GM10248 (cell line): ENCODE results near the gene SGO2.
A peak's percentile ranks its signal among the peaks of the same experiment; 100 is the strongest.

Experiments used
- CTCF ChIA-PET: fragments of 300-600 bp; sonication (Branson Sonifier 250); formaldehyde crosslinking; extraction: SDS; loops from one replicate; lab custom pipeline; 2021; ENCODE audit warnings: antibody characterized with exemption; lab: Yijun Ruan, JAX
- POLR2A ChIA-PET: fragments of 350-650 bp; sonication (Branson Sonifier 250); formaldehyde crosslinking; extraction: SDS; loops from one replicate; lab custom pipeline; 2020; ENCODE audit warnings: antibody characterized with exemption; lab: Yijun Ruan, JAX
- DNase-seq: peaks from one replicate; pipeline ENCODE4 v3.0.0; 2012; ENCODE audit errors: extremely low spot score
- TF ChIP-seq, protein P1 (sequence below): IDR thresholded peaks from 2 replicates; pipeline ENCODE4 v1.5.1; 2012; ENCODE audit warnings: mild to moderate bottlenecking, low read depth; ENCODE audit errors: extremely low read depth, missing control alignments, control extremely low read depth

SGO2 gene

DNA sequence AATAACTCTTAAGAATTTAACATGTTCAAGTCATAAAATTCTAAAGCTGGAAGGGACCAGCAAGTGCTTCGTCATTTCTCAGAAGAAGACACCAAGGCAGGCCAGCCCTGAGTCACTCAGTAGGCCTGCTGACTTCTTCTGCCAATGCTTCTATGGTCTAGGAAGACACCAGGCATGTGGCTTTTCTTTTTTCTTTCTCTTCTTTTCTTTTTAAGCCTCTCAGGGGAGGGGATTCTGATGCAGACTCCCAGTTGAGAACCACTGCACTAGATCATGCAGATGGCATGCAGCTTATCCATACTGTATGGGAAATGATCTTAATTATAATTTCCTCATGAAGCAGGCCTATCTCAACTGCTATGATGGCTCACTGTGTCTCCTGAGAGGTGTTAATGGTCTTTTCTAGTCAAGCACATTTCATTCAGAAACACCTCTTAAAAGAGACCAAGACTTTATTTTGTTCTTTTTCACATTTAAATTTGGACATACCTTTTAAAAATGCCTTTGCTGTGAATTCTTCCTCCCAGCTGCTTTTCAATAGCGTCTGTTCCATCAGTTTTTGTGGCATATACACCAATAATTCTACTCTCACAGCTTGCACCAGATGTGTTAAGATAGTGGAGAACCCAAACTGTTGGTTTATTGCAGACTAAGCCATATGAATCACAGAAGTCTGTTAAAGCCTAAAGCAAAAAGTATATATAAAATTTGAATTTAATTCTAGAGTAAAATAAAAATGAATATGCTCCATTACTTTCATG lies 27.4 kb upstream of the SGO2 start:
- no peak for DNase-seq
- POLR2A ChIA-PET, result no interaction called here
- CTCF ChIA-PET, result interaction anchor here (1.0 to 4.1 kb wide), 4 partner anchors 11 to 37 kb away, joined by 3 to 54 read pairs (median 6); partner anchors contain the start of gene KCTD18
- TF ChIP-seq, protein P1, sequence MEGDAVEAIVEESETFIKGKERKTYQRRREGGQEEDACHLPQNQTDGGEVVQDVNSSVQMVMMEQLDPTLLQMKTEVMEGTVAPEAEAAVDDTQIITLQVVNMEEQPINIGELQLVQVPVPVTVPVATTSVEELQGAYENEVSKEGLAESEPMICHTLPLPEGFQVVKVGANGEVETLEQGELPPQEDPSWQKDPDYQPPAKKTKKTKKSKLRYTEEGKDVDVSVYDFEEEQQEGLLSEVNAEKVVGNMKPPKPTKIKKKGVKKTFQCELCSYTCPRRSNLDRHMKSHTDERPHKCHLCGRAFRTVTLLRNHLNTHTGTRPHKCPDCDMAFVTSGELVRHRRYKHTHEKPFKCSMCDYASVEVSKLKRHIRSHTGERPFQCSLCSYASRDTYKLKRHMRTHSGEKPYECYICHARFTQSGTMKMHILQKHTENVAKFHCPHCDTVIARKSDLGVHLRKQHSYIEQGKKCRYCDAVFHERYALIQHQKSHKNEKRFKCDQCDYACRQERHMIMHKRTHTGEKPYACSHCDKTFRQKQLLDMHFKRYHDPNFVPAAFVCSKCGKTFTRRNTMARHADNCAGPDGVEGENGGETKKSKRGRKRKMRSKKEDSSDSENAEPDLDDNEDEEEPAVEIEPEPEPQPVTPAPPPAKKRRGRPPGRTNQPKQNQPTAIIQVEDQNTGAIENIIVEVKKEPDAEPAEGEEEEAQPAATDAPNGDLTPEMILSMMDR, result no peak

DNA sequence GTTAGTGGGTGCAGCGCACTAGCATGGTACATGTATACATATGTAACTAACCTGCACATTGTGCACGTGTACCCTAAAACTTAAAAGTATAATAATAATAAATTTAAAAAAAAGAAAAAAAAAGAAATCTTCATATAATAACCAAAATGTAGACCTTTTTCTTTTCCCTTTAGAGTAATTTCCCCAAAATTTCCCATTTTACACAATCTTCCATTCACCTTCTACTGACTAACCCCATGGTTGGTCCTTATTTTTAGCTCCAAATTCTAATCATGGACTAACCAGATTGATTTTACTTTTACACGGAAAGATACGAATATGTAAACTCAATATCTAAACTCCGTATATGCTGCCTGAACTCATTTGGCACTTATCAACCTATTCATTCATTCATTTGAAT lies 23.8 kb upstream of the SGO2 start:
- POLR2A ChIA-PET, result no interaction called here
- CTCF ChIA-PET, result interaction anchor here (0.8 to 1.0 kb wide), 2 partner anchors 8 to 12 kb away, joined by 3 to 5 read pairs; no protein-coding TSS in a partner anchor
- DNase-seq, result no peak
- TF ChIP-seq, protein P1, result no peak

DNA sequence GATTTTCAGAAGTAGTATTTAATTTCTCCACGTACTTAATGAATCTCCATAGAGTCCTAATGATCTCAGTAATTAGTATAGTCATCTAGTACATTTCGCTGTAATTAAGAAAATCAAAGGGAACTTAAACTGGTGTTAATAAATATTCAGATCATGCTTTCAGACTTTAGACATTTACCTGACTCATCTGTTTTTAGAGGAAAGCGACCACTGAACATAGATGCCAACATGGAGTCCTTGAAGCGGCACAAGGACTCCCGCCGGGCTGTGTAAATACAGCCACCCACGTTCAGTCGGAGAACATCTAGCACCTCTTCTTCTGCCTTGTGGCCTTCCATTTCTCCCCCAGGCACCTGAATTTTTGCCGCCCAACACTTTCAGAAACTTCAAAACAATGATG lies 19.3 kb upstream of the SGO2 start:
- ChIA-PET CTCF (interaction anchor here (3.2 kb wide), 1 partner anchor 24 kb away, joined by 18 read pairs; no protein-coding TSS in a partner anchor), POLR2A (no interaction called here)
- no peak for DNase-seq
- TF ChIP-seq, protein P1, result no peak

DNA sequence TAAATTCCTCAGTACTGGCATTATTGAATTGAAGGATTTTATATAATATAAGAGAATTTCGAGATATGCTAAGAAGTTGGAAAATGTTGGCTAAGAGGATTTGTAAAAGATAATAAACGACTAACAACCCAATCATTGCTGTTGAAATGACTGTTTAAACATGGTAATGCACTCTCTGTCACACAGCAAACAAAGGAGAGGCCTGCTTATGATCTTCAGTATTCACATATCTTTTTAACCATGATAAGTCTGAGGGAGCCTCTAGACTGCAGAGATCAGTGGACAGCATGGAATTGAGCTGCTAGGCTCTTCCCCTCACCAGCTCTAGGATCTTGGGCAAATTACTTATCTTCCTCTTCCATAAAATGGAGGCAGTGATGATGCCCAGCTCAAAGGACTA lies 18.8 kb upstream of the SGO2 start:
- no peak for DNase-seq
- ChIA-PET POLR2A (no interaction called here), CTCF (interaction anchor here (3.2 kb wide), 1 partner anchor 24 kb away, joined by 18 read pairs; no protein-coding TSS in a partner anchor)
- TF ChIP-seq, protein P1, result no peak

DNA sequence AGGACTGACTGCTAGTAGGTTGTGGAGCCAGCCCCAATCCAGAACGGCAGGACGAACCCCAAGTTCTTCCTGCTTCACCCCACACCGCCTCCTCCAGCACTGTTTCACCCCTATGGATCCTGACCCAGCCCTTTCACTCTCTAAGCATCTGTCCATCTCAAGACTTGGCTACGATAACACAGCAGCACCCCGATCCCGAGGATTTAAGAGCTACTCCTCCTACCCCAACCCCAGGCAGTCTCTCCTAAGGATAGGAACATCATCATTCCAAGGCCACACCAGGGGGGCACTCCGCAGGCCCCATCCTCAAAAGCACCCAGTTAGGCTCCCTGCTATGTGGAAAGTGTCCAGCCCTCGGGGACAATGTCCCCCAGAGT lies 16.8 kb upstream of the SGO2 start:
- POLR2A ChIA-PET, result interaction anchor here (0.6 kb wide), 1 partner anchor 428 kb away, joined by 4 read pairs; no protein-coding TSS in a partner anchor
- TF ChIP-seq, protein P1, result no peak
- CTCF ChIA-PET, result interaction anchor here (0.6 to 3.2 kb wide), 19 partner anchors 10 to 544 kb away, joined by 3 to 18 read pairs (median 4); partner anchors contain the start of gene SGO2
- DNase-seq, result peak; percentile 32

DNA sequence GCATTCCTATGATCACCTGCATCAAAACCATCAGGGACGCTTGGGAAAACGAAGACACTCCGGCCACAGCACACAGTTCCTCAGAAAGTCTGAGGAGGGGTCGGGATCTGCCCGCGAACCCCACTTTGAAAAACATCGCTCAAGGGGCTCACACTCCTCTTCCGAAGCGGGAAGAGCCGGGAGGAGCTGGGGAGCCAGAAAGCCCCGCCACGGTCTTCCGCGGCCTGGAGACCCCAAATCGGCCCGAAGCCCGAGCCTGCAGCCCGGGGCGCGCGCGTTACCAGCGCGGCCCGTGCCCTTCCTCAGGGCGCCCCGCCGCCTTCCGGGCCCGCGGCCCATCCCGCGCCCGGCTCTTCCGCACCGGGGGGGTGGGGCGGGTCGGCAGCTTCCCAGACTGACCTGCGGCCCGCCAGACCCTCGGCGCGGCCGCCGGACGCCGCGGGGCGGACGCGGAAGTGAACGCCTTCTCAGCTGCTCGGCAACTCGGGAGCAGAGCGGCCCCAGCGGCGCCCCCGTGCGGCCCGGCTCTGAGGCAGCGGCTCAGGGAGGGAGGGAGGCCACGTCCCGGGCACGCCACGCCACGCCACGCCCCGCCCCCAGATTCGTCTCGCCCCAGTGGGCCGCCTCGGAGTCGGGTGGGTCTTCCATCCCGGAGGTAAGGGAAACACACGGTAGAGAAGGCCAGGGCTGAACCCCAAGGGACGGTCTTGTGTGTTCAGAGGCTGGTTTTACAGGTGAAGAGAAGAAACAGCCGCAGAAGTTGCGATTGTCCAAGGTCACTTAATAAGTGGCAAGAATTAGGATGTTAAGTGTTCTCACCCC lies 16.2 kb upstream of the SGO2 start, which contains the start of gene KCTD18:
KCTD18 (minus strand) TSS at position 457 of the 822 bp plus-strand sequence. CDS start 3,052 bp downstream, outside the sequence.
- ChIA-PET POLR2A (no interaction called here), CTCF (interaction anchor here (0.6 to 3.2 kb wide), 18 partner anchors 11 to 544 kb away, joined by 3 to 18 read pairs (median 4); partner anchors contain the start of gene SGO2)
- TF ChIP-seq, protein P1, result peak; percentile 91

More for the DNA sequence above, 16.2 kb upstream of the SGO2 start, which contains the start of gene KCTD18:
- DNase-seq, result peak; percentile 98
